Measurements from ENCODE around the gene MSLN.

The MSLN gene

DNA sequence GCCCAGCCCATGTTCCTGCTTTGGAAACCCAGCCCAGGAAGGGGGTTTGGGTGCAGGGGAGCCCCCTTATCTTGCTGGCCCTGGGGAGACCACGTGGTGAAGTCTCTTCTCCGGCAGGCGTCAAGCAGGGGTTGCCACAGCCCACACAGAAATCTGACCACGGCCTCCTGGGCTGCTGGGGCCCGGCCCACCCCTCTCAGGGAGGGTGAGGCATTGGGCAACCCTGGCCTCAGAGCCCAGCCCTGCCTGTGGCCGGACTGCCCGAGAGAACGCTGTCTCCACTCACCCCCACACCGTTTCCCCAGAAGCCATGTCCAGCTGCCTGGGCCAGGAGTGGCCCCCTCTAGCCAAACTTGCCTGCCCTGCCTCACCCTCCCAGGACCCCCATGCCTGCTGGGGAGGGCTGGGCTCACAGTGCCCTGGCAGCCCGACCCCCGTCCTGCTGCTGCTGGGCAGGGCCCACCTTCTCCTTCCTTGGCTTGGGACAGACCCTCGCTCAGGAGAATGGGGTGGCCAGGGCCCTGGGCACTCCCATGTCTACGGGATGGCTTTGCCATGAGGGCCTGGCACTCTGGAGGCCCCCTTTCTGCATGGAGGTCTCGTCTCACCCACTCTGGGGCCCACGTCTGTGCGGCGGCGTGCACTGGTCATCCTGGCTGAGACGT is 20.9 kb downstream of the MSLN start:
- Histone ChIP-seq H3K9ac (ENCODE audit: low read depth, low read length) (no peak overlapping the region), H3K9me3 (ENCODE audit: insufficient read depth, low read depth, low read length) (no peaks in the 10 kb centered on the region), H3K36me3 (ENCODE audit: insufficient read depth, low read length) (peaks cover 5% of the 10 kb centered on the region), H3K27me3 (ENCODE audit: insufficient read depth, low read length) (peaks cover 4% of the 10 kb centered on the region), H3K4me1 (ENCODE audit: insufficient read depth, low read length) (no peaks in the 10 kb centered on the region), H3K4me3 (ENCODE audit: low read length) (no peak overlapping the region), H3K27ac (ENCODE audit: low read depth, low read length) (no peak overlapping the region)
- WGBS, result 84% methylated on average over 19 of the region's 19 CpGs

DNA sequence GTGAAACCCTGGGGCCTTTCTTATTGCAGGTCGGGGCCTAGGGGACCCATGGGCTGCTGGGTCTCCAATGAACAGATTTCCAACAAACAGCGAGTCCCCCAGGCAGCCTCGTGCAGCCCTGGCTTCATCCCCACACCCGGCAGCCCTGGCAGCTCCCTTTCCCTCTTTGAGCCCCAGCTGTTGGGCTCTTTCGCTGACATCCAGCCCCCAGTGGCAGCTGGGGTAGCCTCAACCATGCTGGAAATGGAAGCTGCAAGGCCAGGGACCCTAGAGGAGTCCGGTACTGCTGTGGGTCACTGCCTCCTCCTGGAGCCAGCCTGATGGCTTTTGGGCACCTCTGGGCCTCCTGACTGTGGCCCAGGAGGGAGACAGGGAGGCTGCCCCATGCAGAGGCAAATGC is 21.7 kb downstream of the MSLN start:
- H3K27ac ChIP-seq (ENCODE audit: low read depth, low read length), result no peak overlapping the region
- H3K36me3 ChIP-seq (ENCODE audit: insufficient read depth, low read length), result peaks cover 8% of the 10 kb centered on the region

DNA sequence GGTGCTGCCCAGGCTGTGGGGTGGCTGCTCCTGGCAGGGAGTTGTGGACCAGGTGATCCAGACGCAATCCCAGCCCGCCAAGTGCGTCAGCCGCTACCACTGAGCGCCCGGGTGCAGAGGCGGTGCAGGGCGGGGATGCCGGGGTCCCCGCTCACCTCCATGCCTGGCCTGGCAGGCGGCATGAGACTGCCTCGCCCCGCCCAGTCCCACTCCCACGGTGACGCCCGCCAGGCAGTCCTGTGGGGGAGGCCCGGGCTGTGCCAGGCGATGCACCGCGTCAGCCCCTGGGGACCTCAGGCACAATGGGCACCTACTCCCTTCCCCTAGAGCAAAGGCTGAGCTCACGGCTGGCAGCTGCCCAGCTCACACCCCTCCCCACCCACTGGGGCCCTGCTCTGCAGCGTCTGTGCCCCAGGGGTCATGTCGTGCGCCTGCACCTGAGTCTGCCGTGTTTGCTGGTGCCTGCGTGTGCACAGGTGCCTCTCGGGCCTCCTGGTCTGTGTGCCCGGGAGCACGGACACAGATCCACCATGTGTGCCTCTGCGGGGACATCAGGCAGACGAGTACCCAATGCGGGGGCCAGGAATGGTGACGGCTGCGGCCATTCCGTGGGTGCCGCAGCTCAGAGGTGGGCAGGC is 22.4 kb downstream of the MSLN start:
- WGBS, result 90% methylated on average over 36 of the region's 36 CpGs
- Histone ChIP-seq H3K27me3 (ENCODE audit: insufficient read depth, low read length) (peaks cover 1% of the 10 kb centered on the region), H3K4me1 (ENCODE audit: insufficient read depth, low read length) (no peaks in the 10 kb centered on the region), H3K4me3 (ENCODE audit: low read length) (no peak overlapping the region), H3K27ac (ENCODE audit: low read depth, low read length) (no peak overlapping the region), H3K36me3 (ENCODE audit: insufficient read depth, low read length) (peaks cover 8% of the 10 kb centered on the region), H3K9me3 (ENCODE audit: insufficient read depth, low read depth, low read length) (no peaks in the 10 kb centered on the region), H3K9ac (ENCODE audit: low read depth, low read length) (no peak overlapping the region; the same call in 1 of the 2 replicates)

More for the DNA sequence above, 21.7 kb downstream of the MSLN start:
- WGBS, result 81% methylated on average over 6 of the region's 6 CpGs
- no peaks in the 10 kb centered on the region for H3K4me1 ChIP-seq (ENCODE audit: insufficient read depth, low read length)
- no peak overlapping the region for H3K4me3 ChIP-seq (ENCODE audit: low read length)
- no peak overlapping the region; the same call in 1 of the 2 replicates for H3K9ac ChIP-seq (ENCODE audit: low read depth, low read length)
- H3K9me3 ChIP-seq (ENCODE audit: insufficient read depth, low read depth, low read length), result no peaks in the 10 kb centered on the region
- H3K27me3 ChIP-seq (ENCODE audit: insufficient read depth, low read length), result peaks cover 4% of the 10 kb centered on the region

DNA sequence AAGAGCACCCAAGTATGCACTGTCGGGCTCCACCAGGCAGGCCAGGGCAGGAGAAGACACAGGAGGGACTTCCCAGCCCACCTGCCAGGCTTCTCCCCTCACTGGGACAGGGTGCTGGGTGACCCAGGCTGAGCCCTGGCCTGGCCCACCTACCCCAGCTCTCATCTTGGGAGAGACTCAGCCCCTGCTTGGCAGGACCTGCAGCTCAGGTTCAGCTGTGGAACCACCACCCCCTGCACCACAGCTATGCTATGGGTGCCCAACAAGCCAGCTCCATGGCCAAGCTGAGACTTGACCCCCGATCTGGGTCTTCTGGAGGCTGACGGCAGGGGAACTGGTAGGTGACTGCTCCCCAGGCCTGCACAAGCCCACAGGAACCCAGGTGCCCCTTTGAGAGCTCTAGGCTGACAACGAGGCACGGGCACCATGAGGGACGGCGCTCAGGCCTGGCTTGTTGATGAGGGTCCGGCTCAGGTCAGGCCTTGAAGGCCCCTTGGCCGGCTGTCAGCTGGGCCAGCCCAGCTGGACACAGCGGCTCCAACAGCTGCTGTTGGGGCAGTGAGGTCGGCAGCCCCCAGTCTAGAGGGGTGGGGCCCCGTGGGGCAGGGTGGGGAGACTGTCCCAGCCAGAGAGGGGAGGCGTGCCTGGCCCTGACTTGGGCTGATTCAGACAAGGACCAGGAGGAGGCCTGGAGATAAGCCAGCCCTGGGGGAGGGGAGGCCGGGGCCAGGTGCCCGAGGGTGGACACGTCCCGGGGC is 23.0 kb downstream of the MSLN start:
- 82% methylated on average over 17 of the region's 17 CpGs for WGBS
- peaks cover 8% of the 10 kb centered on the region for H3K36me3 ChIP-seq (ENCODE audit: insufficient read depth, low read length)
- no peak overlapping the region for H3K4me3 ChIP-seq (ENCODE audit: low read length)
- no peaks in the 10 kb centered on the region; the same call in 1 of the 2 replicates for H3K27me3 ChIP-seq (ENCODE audit: insufficient read depth, low read length)
- H3K4me1 ChIP-seq (ENCODE audit: insufficient read depth, low read length), result no peaks in the 10 kb centered on the region
- H3K9ac ChIP-seq (ENCODE audit: low read depth, low read length), result no peak overlapping the region
- H3K27ac ChIP-seq (ENCODE audit: low read depth, low read length), result no peak overlapping the region
- no peaks in the 10 kb centered on the region for H3K9me3 ChIP-seq (ENCODE audit: insufficient read depth, low read depth, low read length)

DNA sequence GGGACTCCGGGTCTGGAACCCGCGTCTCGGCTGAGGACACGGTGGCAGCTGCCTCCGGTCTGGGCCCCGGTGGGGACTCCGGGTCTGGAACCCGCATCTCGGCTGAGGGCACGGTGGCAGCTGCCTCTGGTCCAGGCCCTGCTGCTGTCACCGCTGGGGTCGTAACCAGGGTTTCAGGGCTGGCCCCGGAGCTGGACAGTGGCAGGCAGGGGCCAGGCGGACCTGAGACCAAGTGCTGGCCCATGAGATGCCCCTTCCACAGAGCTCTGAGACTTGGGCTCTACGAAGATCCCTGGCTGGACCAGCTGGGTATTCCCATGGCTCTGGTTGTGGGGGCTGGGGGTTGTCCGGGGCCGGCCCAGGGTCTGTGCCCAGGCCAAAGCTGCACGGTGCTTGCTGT is 23.9 kb downstream of the MSLN start:
- Histone ChIP-seq H3K27ac (ENCODE audit: low read depth, low read length) (no peak overlapping the region), H3K4me1 (ENCODE audit: insufficient read depth, low read length) (no peaks in the 10 kb centered on the region), H3K27me3 (ENCODE audit: insufficient read depth, low read length) (no peaks in the 10 kb centered on the region; the same call in 1 of the 2 replicates), H3K9me3 (ENCODE audit: insufficient read depth, low read depth, low read length) (no peaks in the 10 kb centered on the region), H3K9ac (ENCODE audit: low read depth, low read length) (no peak overlapping the region), H3K4me3 (ENCODE audit: low read length) (no peak overlapping the region), H3K36me3 (ENCODE audit: insufficient read depth, low read length) (peaks cover 8% of the 10 kb centered on the region)
- WGBS, result 95% methylated on average over 19 of the region's 19 CpGs

DNA sequence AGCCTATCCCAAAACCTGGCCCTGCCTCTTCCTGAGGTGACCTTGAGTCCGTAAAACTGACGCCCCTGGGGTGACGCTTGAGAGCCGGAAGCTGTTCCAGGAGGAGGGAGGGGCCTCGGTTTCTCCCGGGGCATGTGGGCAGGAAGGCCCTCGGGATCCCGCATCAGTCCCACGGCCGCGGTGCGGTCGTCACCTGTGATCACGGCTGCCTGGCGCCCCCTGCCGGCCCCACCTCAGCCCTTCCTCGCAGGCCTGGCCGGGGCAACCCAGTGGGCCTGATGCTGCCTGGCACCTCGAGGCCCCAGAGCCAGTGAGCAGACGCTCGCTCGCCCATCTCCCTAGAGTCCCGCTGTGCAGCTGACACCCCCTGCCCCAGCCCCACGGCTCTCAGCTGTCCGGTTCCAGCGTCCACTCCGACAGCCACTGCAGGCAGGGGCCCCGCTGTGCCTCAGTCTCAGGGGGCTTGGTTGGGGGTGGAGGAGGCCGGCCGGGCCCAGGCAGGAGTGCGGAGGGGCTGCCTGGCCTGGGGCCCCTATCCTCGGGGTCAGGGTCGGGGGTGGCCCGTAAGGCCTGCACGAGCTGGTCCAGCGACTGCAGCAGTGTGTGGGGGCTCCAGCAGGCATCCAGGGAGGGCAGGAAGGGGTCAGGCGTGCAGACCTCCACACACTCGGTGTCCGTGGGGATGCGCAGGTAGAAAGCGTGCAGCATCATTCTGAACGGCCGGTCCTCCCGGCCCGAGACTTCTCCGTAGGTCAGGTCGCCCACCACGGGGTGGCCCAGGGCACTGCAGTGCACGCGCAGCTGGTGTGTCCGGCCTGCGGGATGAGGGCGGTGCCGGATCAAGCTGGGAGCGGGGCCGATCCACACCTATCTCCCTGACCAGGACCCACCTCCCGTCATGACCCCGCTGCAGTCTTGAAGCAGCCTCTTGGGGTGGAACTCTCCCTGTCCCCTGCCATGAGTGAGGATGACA is 25.3 kb downstream of the MSLN start:
- no peaks in the 10 kb centered on the region; the same call in 1 of the 2 replicates for H3K27me3 ChIP-seq (ENCODE audit: insufficient read depth, low read length)
- H3K4me3 ChIP-seq (ENCODE audit: low read length), result no peak overlapping the region
- H3K9me3 ChIP-seq (ENCODE audit: insufficient read depth, low read depth, low read length), result no peaks in the 10 kb centered on the region
- WGBS, result 73% methylated on average over 58 of the region's 58 CpGs
- no peaks in the 10 kb centered on the region for H3K4me1 ChIP-seq (ENCODE audit: insufficient read depth, low read length)
- H3K9ac ChIP-seq (ENCODE audit: low read depth, low read length), result no peak overlapping the region; the same call in 1 of the 2 replicates
- peaks cover 21% of the 10 kb centered on the region for H3K36me3 ChIP-seq (ENCODE audit: insufficient read depth, low read length)
- H3K27ac ChIP-seq (ENCODE audit: low read depth, low read length), result no peak overlapping the region

DNA sequence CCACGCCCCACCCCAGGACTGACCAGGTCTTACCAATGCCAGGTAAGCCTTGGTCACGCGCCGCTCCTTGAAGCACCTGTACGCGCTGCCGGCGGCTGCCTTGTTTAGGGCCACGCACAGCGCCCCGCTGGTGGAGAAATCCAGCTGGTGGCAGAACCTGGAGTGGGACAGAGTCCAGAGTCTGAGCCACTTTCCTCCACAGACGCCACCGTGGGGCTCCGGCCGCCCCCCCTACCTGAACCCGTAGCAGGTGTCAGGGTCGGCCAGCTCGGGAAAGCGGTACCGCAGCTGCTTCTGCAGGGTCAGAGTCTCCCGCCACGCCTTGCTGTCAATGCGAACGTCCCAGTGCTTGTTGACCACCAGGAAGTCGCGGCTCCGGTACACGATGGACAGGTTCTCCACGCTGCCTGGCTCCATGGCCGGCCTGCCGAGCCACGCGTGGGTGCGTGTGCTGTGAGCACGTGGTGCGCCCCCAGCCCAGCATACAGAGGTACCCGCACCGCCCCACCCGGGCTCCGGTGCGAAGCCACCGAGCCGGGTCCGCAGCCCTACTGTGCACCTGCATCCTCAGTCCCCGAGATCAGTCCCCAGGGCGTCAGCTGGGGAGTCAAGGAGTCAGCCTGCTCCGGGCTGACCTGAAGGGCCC is 26.9 kb downstream of the MSLN start:
- Histone ChIP-seq H3K36me3 (ENCODE audit: insufficient read depth, low read length) (peaks cover 37% of the 10 kb centered on the region), H3K9me3 (ENCODE audit: insufficient read depth, low read depth, low read length) (no peaks in the 10 kb centered on the region), H3K9ac (ENCODE audit: low read depth, low read length) (peak overlapping the region; percentile 88), H3K4me1 (ENCODE audit: insufficient read depth, low read length) (no peaks in the 10 kb centered on the region), H3K27ac (ENCODE audit: low read depth, low read length) (no peak overlapping the region), H3K4me3 (ENCODE audit: low read length) (peak overlapping the region; percentile 97), H3K27me3 (ENCODE audit: insufficient read depth, low read length) (no peaks in the 10 kb centered on the region)
- WGBS, result 49% methylated on average over 47 of the region's 47 CpGs

DNA sequence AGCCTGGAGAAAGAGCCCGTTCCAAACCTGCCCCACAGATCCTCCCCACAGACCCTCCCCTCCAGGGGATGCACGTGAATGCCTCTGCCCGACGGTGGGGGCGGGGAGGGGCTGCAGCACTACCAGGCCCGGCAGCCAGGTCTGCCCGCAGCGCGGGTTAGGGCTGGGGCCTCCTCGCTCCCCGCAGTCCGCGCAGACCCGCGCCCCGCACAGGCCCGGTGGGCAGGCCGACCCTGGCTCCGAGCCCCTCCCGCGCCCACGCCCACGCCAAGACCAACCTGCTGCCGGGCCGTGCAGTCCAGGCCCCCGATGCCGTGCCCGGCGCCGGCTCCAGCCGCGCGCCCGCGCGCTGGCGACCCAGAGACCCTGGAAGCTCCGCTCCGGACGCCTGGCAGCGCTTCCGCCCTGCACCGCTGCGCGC is 27.5 kb downstream of the MSLN start, which contains the start of gene RPUSD1:
Gene RPUSD1, minus strand, starts transcription at position 404 of the 421 bp plus-strand sequence. CDS start 644 bp downstream, outside the sequence.
- H3K27me3 ChIP-seq (ENCODE audit: insufficient read depth, low read length), result no peaks in the 10 kb centered on the region
- WGBS, result under 1% methylated on average over 45 of the region's 45 CpGs
- no peaks in the 10 kb centered on the region for H3K4me1 ChIP-seq (ENCODE audit: insufficient read depth, low read length)
- H3K9me3 ChIP-seq (ENCODE audit: insufficient read depth, low read depth, low read length), result no peaks in the 10 kb centered on the region
- H3K36me3 ChIP-seq (ENCODE audit: insufficient read depth, low read length), result peaks cover 40% of the 10 kb centered on the region
- H3K4me3 ChIP-seq (ENCODE audit: low read length), result peak within 1 kb of the TSS; percentile 99
- peak within 1 kb of the TSS; percentile 46 for H3K27ac ChIP-seq (ENCODE audit: low read depth, low read length)
- H3K9ac ChIP-seq (ENCODE audit: low read depth, low read length), result peak within 1 kb of the TSS; percentile 93

DNA sequence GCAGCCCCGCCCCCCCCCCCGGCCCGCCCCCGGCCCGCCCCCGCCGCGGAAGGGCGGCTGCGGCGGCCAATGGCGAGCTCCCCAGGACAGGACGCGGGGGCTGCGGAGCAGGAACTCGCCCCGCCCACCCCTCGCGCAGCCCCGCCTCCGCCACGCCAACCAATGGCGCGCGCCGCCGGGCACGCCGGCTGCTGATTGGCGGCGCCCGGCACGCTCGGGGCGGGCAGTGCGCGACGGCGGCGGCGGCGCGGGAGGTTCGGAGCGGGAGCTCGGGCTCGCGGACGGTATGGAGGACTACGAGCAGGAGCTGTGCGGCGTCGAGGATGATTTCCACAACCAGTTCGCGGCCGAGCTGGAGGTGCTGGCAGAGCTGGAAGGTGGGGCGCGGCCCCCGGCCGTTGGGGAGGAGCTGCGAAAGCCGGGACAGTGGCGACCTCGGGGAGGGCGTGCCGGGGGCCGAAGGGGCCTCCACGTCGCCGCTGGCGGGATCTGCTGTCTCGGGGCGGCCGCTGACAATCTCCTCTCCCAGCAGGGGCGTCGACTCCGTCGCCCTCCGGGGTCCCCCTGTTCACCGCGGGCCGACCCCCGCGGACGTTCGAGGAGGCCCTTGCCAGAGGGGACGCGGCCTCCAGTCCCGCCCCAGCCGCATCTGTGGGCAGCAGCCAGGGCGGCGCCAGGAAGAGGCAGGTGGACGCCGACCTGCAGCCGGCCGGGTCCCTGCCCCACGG is 28.0 kb downstream of the MSLN start, which contains the start of gene CHTF18:
Gene CHTF18, plus strand, starts transcription at position 222 of the 728 bp plus-strand sequence. Its CDS starts 65 bp downstream, at position 287.
- Histone ChIP-seq H3K36me3 (ENCODE audit: insufficient read depth, low read length) (peaks cover 46% of the 10 kb centered on the region), H3K4me1 (ENCODE audit: insufficient read depth, low read length) (no peaks in the 10 kb centered on the region), H3K27ac (ENCODE audit: low read depth, low read length) (peak within 1 kb of the TSS; percentile 46), H3K9ac (ENCODE audit: low read depth, low read length) (peak within 1 kb of the TSS; percentile 93), H3K4me3 (ENCODE audit: low read length) (peak within 1 kb of the TSS; percentile 99), H3K9me3 (ENCODE audit: insufficient read depth, low read depth, low read length) (no peaks in the 10 kb centered on the region), H3K27me3 (ENCODE audit: insufficient read depth, low read length) (no peaks in the 10 kb centered on the region)
- under 1% methylated on average over 97 of the region's 97 CpGs for WGBS
